ENCODE results near the gene PRRT1.

PRRT1 gene

DNA sequence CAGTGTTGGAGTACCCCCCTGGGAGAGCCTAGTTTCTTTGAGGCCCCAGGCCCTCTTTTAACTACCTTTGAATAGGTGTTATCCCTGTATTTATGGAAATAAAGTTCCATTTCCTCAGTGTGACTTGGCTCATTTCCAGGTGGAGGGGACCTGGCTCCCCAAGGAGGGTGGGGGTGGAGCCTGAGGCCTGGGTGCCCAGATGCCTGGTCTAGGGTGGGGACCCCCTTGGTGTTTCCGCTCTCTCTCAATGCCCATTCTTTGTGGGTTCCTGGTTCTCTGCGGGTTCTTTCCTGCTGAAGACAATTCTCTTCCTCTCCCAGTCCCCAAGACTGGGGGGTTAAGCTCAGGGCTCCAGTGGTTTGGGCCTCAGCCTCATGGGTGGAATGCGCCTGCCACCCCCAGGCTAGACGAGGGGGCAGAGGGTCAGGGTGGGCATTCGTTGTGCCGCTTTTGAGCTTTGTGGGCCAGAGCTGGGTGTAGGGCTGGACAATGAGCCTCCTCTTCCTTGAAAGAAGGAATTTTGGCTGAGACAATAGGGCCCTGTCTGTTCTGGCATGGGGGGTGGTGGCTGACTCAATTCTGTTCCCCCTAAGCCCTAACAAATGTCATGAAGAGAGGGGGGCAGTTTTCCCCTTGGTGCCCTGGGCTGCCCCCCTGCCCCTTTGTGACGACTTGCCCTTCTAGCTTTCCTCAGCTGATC is 12.0 kb upstream of the PRRT1 start:
- no peak for ATAC-seq (replicated peaks)
- no peaks in the 10 kb centered on the region for H3K9me3 Mint-ChIP-seq
- no peak overlapping the region for H3K27ac Mint-ChIP-seq
- H3K4me3 Mint-ChIP-seq, result no peak overlapping the region
- peaks cover 5 to 6% of the 10 kb centered on the region in 2 donors for H3K4me1 Mint-ChIP-seq (ENCODE audit: low read depth in 2 of 2)
- H3K36me3 Mint-ChIP-seq (ENCODE audit: insufficient read depth), result peaks cover 10% of the 10 kb centered on the region
- no peak for DNase-seq
- H3K27me3 Mint-ChIP-seq, result no peaks in the 10 kb centered on the region

DNA sequence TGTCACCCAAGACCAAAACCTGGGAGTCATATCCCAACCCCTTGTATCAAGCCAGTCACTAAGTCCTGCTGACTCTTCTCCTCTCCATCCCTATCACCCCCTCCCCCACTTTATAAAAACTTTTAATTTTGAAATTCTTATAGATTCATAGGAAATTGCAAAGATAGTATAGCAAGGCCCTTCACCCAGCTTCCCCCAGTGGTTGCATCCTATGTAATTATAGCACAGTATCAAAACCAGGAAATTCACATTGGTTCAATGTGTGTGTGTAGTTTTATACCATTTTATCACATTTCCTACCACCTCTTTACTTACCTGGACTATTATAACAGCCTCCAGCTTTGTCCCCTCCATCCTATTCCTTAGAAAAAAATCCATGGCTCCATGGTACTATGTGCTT is 6.3 kb upstream of the PRRT1 start:
- no peaks in the 10 kb centered on the region for H3K9me3 Mint-ChIP-seq
- H3K27me3 Mint-ChIP-seq, result no peaks in the 10 kb centered on the region
- H3K4me3 Mint-ChIP-seq, result no peak overlapping the region
- peaks cover 7% of the 10 kb centered on the region for H3K36me3 Mint-ChIP-seq (ENCODE audit: insufficient read depth)
- DNase-seq (no peak), ATAC-seq (replicated peaks) (no peak)
- H3K27ac Mint-ChIP-seq, result no peak overlapping the region
- H3K4me1 Mint-ChIP-seq (ENCODE audit: low read depth in 2 of 2), result peaks cover 26 to 28% of the 10 kb centered on the region in 2 donors

DNA sequence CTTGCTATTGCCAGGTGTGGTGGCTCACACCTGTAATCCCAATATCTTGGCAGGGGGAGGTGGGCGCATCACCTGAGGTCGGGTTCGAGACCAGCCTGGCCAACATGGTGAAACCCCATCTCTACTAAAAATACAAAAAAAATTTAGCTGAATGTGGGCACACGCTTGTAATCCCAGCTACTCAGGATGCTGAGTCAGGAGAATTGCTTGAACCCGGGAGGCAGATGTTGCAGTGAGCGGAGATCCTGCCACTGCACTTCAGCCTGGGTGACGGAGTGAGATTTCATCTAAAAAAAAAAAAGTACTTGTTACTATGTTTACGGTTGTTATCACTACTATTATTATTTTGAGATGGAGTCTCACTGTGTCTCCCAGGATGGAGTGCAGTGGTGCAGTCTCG is 5.2 kb upstream of the PRRT1 start:
- Mint-ChIP-seq H3K27ac (no peak overlapping the region), H3K36me3 (ENCODE audit: insufficient read depth) (peaks cover 12% of the 10 kb centered on the region), H3K27me3 (peaks cover 0 to 4% of the 10 kb centered on the region in 2 donors), H3K4me3 (no peak overlapping the region), H3K9me3 (no peaks in the 10 kb centered on the region), H3K4me1 (ENCODE audit: low read depth in 2 of 2) (peaks cover 28 to 29% of the 10 kb centered on the region in 2 donors)
- ATAC-seq (replicated peaks) (no peak), DNase-seq (no peak)

DNA sequence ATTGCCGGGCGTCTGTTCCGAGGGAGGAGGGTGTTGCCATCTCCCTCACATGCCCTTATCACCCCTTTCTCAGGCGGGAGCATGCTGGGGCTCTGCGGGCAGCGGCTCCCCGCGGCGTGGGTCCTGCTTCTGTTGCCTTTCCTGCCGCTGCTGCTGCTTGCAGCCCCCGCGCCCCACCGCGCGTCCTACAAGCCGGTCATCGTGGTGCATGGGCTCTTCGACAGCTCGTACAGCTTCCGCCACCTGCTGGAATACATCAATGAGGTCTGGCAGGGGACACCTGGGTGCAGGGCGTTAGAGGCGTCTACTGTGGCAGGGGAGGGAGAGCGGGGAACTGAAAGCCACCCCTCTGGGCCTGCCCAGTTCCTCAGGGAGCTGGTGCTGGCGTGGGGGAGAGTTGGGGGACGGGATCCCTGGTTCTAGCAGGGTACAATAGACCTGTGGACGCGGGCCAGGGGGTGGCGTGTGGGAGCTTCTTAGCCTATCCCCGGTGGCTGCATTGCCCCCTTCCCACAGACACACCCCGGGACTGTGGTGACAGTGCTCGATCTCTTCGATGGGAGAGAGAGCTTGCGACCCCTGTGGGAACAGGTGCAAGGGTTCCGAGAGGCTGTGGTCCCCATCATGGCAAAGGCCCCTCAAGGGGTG is 2.9 kb upstream of the PRRT1 start:
- peak; percentile 73 for ATAC-seq (replicated peaks)
- H3K4me1 Mint-ChIP-seq (ENCODE audit: low read depth in 2 of 2), result peaks cover 36 to 39% of the 10 kb centered on the region in 2 donors
- H3K27ac Mint-ChIP-seq, result peak overlapping the region; percentile 91 to 92

DNA sequence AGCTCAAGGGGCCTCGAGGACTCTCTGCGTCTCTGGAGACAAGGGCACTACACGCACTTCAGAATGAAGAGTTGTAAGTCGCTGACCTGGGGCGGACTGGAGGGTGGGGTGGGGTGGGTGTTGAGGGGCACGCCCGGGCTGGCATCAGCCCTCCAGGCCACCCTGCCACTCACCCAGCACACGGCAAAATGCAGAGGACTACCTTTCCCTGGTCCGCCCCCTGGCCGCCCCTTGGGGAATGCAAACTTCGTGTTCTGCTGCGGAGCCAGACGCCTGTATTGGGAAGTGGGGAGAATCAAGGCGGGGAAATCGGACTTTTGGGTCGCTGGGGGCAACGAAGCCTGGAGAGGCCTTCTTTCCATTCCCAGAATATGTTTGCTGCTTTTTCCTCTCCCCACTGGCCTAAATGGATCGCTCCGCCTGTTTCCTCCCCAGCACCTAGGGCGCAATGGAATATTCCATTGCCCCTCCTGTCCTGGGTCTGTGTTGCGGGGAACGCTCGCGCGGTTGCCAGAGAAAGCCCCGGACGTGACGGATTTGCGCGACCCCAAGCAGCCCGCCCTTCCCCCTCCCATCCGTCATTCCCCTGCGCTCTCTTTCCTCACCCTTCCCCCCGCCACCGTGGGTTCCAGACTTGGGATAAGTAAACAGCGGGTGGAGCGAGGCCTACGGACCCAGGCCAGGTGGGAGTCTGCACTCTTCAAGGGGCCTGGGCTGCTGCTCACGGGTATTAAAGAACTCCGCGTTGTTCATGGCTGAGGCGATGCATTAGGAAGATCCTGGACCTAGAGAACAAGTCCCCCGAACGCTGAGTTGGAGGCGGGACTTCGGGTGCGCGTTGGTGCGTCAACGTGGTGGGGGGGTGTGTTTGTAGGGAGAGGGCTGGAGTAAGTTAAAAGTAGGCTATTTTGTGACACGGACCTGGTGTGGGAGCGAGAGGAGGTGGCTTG is 2.1 kb upstream of the PRRT1 start, which contains the start of gene PPT2:
Gene PPT2 (plus strand): TSS at position 578 of the 950 bp plus-strand sequence. CDS start 454 bp downstream, outside the sequence.
- Mint-ChIP-seq H3K27me3 (peaks cover 21 to 35% of the 10 kb centered on the region in 2 donors), H3K4me3 (peak within 1 kb of the TSS; percentile 89 to 91), H3K9me3 (no peaks in the 10 kb centered on the region), H3K4me1 (ENCODE audit: low read depth in 2 of 2) (peaks cover 37 to 42% of the 10 kb centered on the region in 2 donors), H3K36me3 (ENCODE audit: insufficient read depth) (peaks cover 14% of the 10 kb centered on the region), H3K27ac (peak within 1 kb of the TSS; percentile 91 to 92)
- ATAC-seq (replicated peaks) (peak; percentile 76), DNase-seq (peak; percentile 64 to 69 (median 67))

More for the DNA sequence above, 2.9 kb upstream of the PRRT1 start:
- Mint-ChIP-seq H3K4me3 (peak overlapping the region; percentile 89 to 91), H3K36me3 (ENCODE audit: insufficient read depth) (peaks cover 12% of the 10 kb centered on the region), H3K9me3 (no peaks in the 10 kb centered on the region), H3K27me3 (peaks cover 16 to 27% of the 10 kb centered on the region in 2 donors)
- DNase-seq, result peak; percentile 54 to 56 (median 54)

DNA sequence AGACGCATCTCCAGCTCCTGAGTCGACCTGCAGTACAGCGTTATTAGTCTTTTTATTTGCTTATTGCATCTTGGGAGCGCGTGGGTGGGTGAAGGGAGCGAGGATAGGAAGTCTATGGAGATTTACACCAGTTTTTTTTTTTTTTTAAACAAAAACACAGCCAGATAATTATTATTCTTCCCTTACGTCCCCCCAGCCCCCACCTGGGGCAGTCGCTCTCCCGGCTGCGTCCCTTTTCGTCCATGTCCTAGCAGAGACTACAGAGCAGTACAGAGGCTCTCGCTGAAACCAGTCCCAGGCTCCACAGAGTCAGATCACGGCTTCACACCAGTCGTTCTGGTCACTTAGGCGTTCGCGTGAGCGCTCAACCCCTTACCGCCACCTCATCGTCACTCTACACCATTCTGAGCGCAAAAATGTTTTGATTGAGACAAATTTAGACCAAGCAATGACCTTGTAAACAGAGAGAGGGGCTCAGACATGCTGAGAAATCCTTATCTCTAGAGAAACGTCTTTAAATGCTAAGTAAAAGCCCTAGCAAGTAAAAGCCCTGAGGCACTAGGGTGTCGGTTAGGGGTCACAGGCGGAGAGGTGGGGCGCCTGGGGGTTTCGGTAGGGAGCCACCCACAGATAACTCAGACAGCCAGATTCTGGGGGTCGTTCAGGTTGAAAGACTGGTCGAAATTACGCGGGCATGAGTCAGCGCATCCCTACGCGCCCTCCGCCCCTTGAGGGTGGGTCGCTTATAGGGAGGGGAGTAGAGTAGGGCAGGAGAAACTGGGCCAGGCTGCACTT is 1.2 kb upstream of the PRRT1 start:
- no peak for DNase-seq
- no peak for ATAC-seq (replicated peaks)
- Mint-ChIP-seq H3K27ac (peak overlapping the region; percentile 2 to 92), H3K4me1 (ENCODE audit: low read depth in 2 of 2) (peaks cover 41 to 51% of the 10 kb centered on the region in 2 donors), H3K27me3 (peaks cover 30 to 43% of the 10 kb centered on the region in 2 donors), H3K9me3 (no peaks in the 10 kb centered on the region), H3K36me3 (ENCODE audit: insufficient read depth) (peaks cover 19% of the 10 kb centered on the region), H3K4me3 (peak overlapping the region; percentile 89 to 91)

DNA sequence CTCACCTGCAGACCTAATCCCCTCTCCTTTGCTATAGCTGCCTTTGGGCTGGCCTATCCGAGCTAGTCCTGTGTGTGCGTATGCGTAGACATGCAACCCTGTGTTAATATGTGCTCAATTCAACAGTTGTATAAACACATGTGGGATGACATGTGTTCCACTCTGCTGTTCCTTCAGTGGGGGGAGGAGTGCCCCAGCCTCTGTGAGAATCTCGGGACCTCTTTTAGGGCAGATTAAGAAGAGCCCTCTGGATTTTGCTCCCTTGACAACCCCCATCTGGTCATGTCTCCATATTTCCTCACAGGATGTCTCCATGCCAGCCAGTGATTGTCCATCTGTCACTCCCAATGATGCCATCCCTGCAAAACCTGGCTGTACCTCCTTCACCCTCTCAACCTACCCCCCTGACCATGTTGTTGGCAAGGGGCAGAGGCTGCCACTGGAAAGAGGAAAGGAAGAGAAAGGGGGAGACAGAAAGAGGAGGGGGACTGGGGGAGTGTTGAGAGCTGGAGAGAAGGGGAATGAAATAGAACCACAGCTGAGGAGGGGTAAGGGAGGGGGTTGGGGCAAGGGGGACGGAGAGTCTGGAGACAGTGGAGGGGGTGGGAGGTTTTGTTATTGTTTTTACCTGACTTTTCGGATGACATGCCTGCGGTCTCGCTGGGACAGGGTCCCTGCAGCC is 417 bp downstream of the PRRT1 start:
- ATAC-seq (replicated peaks) (no peak), DNase-seq (no peak)
- Mint-ChIP-seq H3K9me3 (no peaks in the 10 kb centered on the region), H3K27ac (no peak overlapping the region), H3K27me3 (peaks cover 37 to 60% of the 10 kb centered on the region in 2 donors), H3K36me3 (ENCODE audit: insufficient read depth) (peaks cover 19% of the 10 kb centered on the region), H3K4me1 (ENCODE audit: low read depth in 2 of 2) (peaks cover 46 to 55% of the 10 kb centered on the region in 2 donors), H3K4me3 (peak overlapping the region in 1 of 2 donors; percentile 41)

DNA sequence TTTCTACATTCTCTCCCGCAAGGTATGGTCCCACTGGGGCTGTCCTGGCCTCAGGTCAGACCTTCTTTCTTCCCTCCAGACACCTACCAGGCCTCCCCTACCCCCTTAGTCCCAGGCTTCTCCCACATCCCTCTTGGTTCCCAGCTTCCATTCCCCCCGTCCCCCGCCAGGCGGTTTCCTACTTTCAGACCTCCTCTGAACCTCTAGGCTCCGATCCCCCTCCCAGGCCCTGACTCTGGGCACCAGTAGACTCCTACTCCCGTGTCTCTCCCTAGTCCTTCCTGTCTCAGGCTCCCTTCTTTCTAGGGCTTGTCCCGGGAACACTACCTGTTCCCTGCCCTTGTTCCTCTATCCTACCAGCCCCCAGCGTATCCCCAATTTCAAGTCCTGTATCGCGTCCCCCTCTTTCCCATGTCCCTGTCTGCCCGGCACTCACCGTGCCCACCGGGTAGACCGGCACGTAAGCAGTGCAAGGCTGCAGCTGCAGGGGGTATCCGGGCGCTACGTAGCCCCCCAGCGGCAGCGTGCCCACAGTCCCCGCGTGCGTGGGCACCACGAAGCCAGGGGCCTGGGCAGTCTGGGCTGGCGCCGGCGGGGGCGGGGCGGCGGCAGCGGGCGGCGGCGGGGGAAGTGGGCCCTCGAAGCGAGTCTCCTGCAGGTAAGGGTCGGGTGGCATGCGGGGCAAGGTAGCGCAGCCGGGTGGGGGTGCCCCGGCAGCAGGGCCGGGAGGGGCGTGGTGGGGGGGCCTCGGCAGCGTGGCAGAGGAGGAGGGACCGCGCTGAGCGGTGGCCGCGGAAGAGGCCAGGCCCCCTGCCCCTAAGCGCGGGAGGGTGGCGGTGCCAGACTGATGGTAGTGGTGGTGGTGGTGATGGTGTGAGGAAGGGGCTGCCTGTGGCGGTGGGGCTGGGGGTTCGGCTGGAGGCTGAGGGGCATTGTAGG is 1.5 kb downstream of the PRRT1 start:
- DNase-seq, result no peak
- Mint-ChIP-seq H3K27me3 (peaks cover 42 to 62% of the 10 kb centered on the region in 2 donors), H3K9me3 (no peaks in the 10 kb centered on the region), H3K4me3 (peak overlapping the region; percentile 3 to 23), H3K4me1 (ENCODE audit: low read depth in 2 of 2) (peaks cover 42 to 51% of the 10 kb centered on the region in 2 donors), H3K36me3 (ENCODE audit: insufficient read depth) (peaks cover 19% of the 10 kb centered on the region), H3K27ac (no peak overlapping the region)
- ATAC-seq (replicated peaks), result no peak

DNA sequence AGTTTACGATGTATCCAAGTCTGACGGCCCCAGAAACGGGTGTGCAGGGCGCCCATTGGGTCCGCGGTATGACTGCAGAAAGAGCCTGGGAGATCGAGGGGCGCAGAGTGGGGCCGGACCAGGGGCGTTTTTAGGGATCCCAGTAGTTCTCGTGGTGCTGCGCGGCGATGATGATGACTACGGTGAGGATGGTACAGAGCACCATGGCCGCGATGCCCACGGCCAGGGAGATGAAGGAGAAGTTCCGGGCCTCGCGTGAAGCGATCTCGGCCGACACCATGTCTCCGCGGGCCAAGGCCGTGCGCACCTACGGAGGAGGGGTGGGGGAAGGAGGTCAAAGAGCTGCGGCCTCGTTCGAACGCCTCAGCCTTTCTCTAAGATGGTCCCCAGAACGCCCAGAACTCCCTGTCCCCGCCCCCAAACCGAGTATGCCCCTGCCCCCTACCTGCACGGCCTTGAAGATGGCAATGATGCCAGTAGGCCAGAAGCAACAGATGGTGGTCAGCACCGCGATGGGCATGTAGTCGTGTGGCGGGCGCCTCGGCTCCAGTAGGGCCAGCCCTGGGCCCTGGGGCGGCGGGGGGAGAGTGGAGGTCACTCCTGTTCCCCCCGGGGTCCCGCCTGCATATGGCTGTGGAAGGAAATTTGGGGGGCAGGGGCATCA is 2.5 kb downstream of the PRRT1 start:
- Mint-ChIP-seq H3K4me1 (ENCODE audit: low read depth in 2 of 2) (peaks cover 33 to 42% of the 10 kb centered on the region in 2 donors), H3K9me3 (no peaks in the 10 kb centered on the region), H3K27ac (no peak overlapping the region), H3K36me3 (ENCODE audit: insufficient read depth) (peaks cover 19% of the 10 kb centered on the region), H3K27me3 (peaks cover 42 to 62% of the 10 kb centered on the region in 2 donors), H3K4me3 (peak overlapping the region; percentile 81 to 82)
- ATAC-seq (replicated peaks) (peak; percentile 6), DNase-seq (no peak)

DNA sequence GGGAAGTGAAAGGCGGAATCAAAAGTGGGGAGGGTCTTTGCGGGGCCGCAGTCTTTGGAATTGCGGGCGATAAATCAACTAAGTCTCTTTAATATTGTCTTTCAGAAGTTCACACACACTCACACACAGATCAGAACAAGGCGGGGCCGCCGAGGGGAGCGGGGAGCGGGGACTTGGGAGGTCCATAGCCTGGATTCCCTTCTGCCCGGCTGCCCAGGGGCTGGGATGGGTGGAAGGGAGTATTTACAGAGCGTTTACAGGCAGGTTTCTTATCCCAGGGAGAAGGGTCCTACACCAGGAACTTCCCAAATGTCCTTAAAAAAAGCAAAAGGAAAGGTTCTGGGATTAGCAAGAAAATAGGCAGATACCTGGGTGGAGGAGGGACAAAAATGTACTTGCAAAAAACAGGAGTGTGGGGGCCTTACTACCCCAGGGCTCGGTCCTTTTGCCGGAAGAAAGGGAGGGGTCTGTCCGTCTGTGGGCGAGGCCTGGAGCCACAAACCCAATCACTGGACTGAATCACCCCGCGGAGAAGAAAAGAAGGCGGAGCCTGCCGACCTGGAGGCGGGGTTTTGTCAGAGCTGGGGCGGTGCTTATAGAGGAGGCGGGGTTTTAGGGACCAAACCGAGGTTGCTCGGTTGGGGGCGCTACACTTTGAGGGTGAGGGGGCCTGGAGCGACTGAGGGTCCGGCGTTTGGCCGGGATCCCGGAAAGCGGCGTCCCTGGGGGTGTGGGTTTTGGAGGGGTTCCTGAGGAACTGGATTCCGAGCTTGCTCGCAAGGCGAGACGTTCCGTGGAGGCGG is 3.2 kb downstream of the PRRT1 start:
- Mint-ChIP-seq H3K9me3 (no peaks in the 10 kb centered on the region), H3K4me3 (peak overlapping the region; percentile 81 to 82), H3K27ac (no peak overlapping the region), H3K4me1 (ENCODE audit: low read depth in 2 of 2) (peaks cover 27 to 36% of the 10 kb centered on the region in 2 donors), H3K36me3 (ENCODE audit: insufficient read depth) (peaks cover 14% of the 10 kb centered on the region), H3K27me3 (peaks cover 42 to 62% of the 10 kb centered on the region in 2 donors)
- ATAC-seq (replicated peaks) (peak; percentile 72), DNase-seq (peak; percentile 55 to 60 (median 58))
